HepG2 (cell line): ENCODE measurements around the gene CGNL1. TPM values are rescaled to one million over a fixed set of nuclear protein-coding genes. Genes with fewer than 3 reads are reported as not detected.
A peak's percentile ranks its signal among the peaks of the same experiment; 100 is the strongest.

Source experiments
- ATAC-seq: fragments of 200-7000 bp; cut with Tn5 transposase; 3 replicates; pipeline ENCODE4 v1.9.1; 2020; ENCODE audit warnings: mild to moderate bottlenecking, moderate library complexity
- BruUV-seq: library from RNA; stranded (reverse); fragments of 400-500 nt; replicated peaks from 2 replicates; lab custom pipeline; 2021; lab: Mats Ljungman, UMichigan
- CTCF ChIA-PET: fragments of 300-600 bp; formaldehyde crosslinking; extraction: SDS; loops from one replicate; lab custom pipeline; 2021; ENCODE audit warnings: low total read pairs, inconsistent platforms, low intra/inter-chr PET ratio; lab: Yijun Ruan, JAX
- POLR2A ChIA-PET: fragments of 350-600 bp; sonication (Branson Sonifier 250); formaldehyde crosslinking; loops from one replicate; lab custom pipeline; 2020; ENCODE audit warnings: antibody characterized with exemption, inconsistent platforms; lab: Yijun Ruan, JAX
- DNase-seq: peaks from one replicate; pipeline ENCODE4 v3.0.0-alpha.2; 2015; ENCODE audit warnings: low spot score
- FAIRE-seq: peaks from 3 replicates; lab custom pipeline; 2011; peaks lifted over from hg19 to GRCh38; lab: Jason Lieb, UNC
- H2AFZ ChIP-seq: one replicate; pipeline ENCODE4 v1.6.1; 2011; ENCODE audit warnings: low read length, inconsistent platforms
- H3K27ac ChIP-seq: fragments of 300-600 bp; 3 replicates; pipeline ENCODE4 v1.8.0; 2011; ENCODE audit warnings: mixed run types, mild to moderate bottlenecking, mixed read lengths, low read length, inconsistent platforms; ENCODE audit not compliant: insufficient read depth; ENCODE audit errors: extremely low read length
- H3K27me3 ChIP-seq, 2 experiments: fragments of 200-600 bp in 1 of 2; 2 replicates in 1 of 2; 3 replicates in 1 of 2; pipeline versions ENCODE4 v1.6.0 to v1.8.0; 2011; ENCODE audit warnings: low read length in 2 of 2, mild to moderate bottlenecking in 2 of 2, moderate library complexity in 2 of 2, inconsistent platforms in 1 of 2; ENCODE audit not compliant: insufficient read depth in 2 of 2, control insufficient read depth in 1 of 2
- H3K36me3 ChIP-seq, 2 experiments: fragments of 200-600 bp in 1 of 2; replicated peaks in 1 of 2; 2 replicates in 1 of 2; 3 replicates in 1 of 2; pipeline versions ENCODE4 v1.5.1 to v1.8.0; 2011; ENCODE audit warnings: low read length in 2 of 2, inconsistent platforms in 1 of 2; ENCODE audit not compliant: insufficient read depth in 2 of 2, control insufficient read depth in 1 of 2
- H3K4me1 ChIP-seq: 2 replicates; pipeline ENCODE4 v1.5.1; 2012; ENCODE audit warnings: low read length, inconsistent platforms; ENCODE audit not compliant: insufficient read depth
- H3K4me2 ChIP-seq: 2 replicates; pipeline ENCODE4 v1.6.0; 2011; ENCODE audit warnings: low read depth, low read length, inconsistent platforms
- H3K4me3 ChIP-seq, 3 experiments: fragments of 200-600 bp in 1 of 3; sonication (generic), shearing (Covaris generic) in 1 of 3; replicated peaks in 1 of 3; 2 replicates each; pipeline ENCODE4 v1.5.1; 2011 to 2016; ENCODE audit warnings: low read length in 3 of 3, inconsistent platforms in 2 of 3, low read depth in 2 of 3, mild to moderate bottlenecking in 2 of 3, control low read depth in 1 of 3, mixed read lengths in 1 of 3; ENCODE audit not compliant: insufficient read depth in 1 of 3
- H3K79me2 ChIP-seq: one replicate; pipeline ENCODE4 v1.6.1; 2011; ENCODE audit warnings: low read length, inconsistent platforms; ENCODE audit not compliant: insufficient read depth
- H3K9ac ChIP-seq: 2 replicates; pipeline ENCODE4 v1.6.0; 2011; ENCODE audit warnings: mild to moderate bottlenecking, low read depth, low read length, inconsistent platforms; ENCODE audit not compliant: insufficient read depth
- H3K9me3 ChIP-seq: 2 replicates; pipeline ENCODE4 v1.5.1; 2012; ENCODE audit warnings: mild to moderate bottlenecking, low read length
- H4K20me1 ChIP-seq: 2 replicates; pipeline ENCODE4 v1.6.0; 2011; ENCODE audit warnings: inconsistent platforms, mild to moderate bottlenecking, low read length, moderate library complexity; ENCODE audit not compliant: insufficient read depth
- FOSL2 ChIP-seq: sonication (generic); formaldehyde crosslinking; IDR thresholded peaks from 2 replicates; pipeline ENCODE4 v1.4.0; 2020; ENCODE audit warnings: missing genetic modification reagents
- MAFF ChIP-seq: IDR thresholded peaks from 2 replicates; pipeline ENCODE4 v1.6.1; 2011; ENCODE audit warnings: low read depth, low read length, improper control_type of control experiment
- MAFK ChIP-seq, 2 experiments: IDR thresholded peaks in 1 of 2; conservative IDR thresholded peaks in 1 of 2; 2 replicates each; pipeline ENCODE4 v1.6.1; 2011; ENCODE audit warnings: improper control_type of control experiment in 2 of 2, low read length in 2 of 2
- NFE2 ChIP-seq: sonication (generic); formaldehyde crosslinking; IDR thresholded peaks from 2 replicates; pipeline ENCODE4 v1.4.0; 2020; ENCODE audit warnings: missing genetic modification reagents
- NFE2L2 ChIP-seq: fragments of 150-350 bp; IDR thresholded peaks from 2 replicates; pipeline ENCODE4 v1.6.1; 2014; ENCODE audit warnings: low read length
- SCMH1 ChIP-seq: sonication (generic); formaldehyde crosslinking; IDR thresholded peaks from 2 replicates; pipeline ENCODE4 v1.9.0; 2021; ENCODE audit warnings: missing genetic modification reagents, mild to moderate bottlenecking, borderline replicate concordance
- TP53 ChIP-seq: sonication (generic); formaldehyde crosslinking; conservative IDR thresholded peaks from 2 replicates; pipeline ENCODE4 v1.4.0; 2020; ENCODE audit warnings: missing genetic modification reagents
- WGBS: methylation state at CpG from one replicate; pipeline ENCODE4 v1.1.6; 2017; ENCODE audit warnings: low lambda C conversion rate; 5-methylcytosine and 5-hydroxymethylcytosine counted together
- in situ Hi-C: cut with HindIII; loops from 2 replicates; pipeline ENCODE4 v1.10.0; 2017; ENCODE audit warnings: low pct_unique_long_range_greater_than_20kb; ENCODE audit not compliant: extremely low pct_ligation_motif_present
- intact Hi-C: fragments of 100-400 bp; cut with micrococcal nuclease; formaldehyde crosslinking; loops from one replicate; pipeline ENCODE4 v1.10.0; 2022; ENCODE audit not compliant: unreplicated experiment
- polyA plus RNA-seq, 8 experiments: library from polyadenylated mRNA; depleted of rRNA in 3 of 8; stranded (reverse) in 7 of 8; unstranded in 1 of 8; fragments of >200 nt; fragmentation: Illumina TruSeq in 4 of 8; extraction: Trizol in 4 of 8; gene quantifications; 2 replicates each; pipeline versions ENCODE4 v1.2.1 to v1.2.3, GENCODE V29; 2011 to 2016; ENCODE audit warnings: low read depth in 4 of 8, missing spikeins in 1 of 8, mixed read lengths in 1 of 8; ENCODE audit not compliant: insufficient read depth in 1 of 8
- total RNA-seq, 5 experiments: library from RNA; depleted of rRNA; stranded (reverse); fragments of >200 nt; fragmentation: Illumina TruSeq; extraction: Trizol; gene quantifications; 2 replicates each; pipeline ENCODE4 v1.2.3, GENCODE V29; 2016; ENCODE audit warnings: low read depth in 1 of 5
- TF ChIP-seq, protein P1 (sequence below): sonication (generic); formaldehyde crosslinking; IDR thresholded peaks from 2 replicates; pipeline ENCODE4 v1.4.0; 2020; ENCODE audit warnings: missing genetic modification reagents, low read depth, mild to moderate bottlenecking, borderline replicate concordance

Gene CGNL1
- total and polyA plus RNA-seq, 2 of the 13 experiments (the other 11 are each of a cell fraction or from before 2014, with no cell fraction given), result 5.6 to 15.6 TPM

DNA sequence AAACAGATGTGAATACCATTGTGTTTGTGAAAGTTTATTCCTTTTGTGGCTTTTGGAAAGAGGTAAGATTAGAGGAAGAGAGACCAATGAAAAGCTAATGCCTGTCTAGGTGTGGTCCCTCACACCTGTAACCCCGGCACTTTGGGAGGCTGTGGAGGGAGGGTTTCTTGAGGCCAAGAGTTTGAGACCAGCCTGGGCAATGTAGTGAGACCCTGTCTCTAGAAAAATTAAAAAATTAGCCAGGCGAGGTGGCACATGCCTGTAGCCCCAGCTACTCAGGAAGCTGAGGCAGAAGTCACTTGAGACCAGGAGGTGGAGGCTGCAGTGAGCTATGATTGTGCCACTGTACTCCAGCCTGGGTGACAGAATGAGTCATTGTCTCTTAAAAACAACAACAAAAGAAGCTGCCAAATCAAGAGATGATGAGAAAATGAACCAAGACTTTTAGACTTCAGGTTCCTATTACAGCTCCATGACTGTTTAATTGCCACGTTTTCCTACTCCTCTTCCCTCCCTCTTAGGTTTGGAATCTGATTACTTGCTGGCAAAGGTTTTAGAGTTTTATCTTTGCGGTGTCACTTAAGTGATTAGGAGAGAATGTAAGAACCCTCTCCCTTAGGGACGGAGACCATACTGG lies 68.7 kb downstream of the CGNL1 start:
- no peak for ATAC-seq
- Histone ChIP-seq H4K20me1 (no peaks in the 10 kb centered on the region), H3K79me2 (no peaks in the 10 kb centered on the region), H3K27me3 (no peaks in the 10 kb centered on the region), H2AFZ (no peak overlapping the region), H3K9me3 (no peaks in the 10 kb centered on the region), H3K27ac (no peak overlapping the region), H3K4me1 (peaks cover 9% of the 10 kb centered on the region; the same call in 1 of the 2 replicates), H3K4me2 (no peak overlapping the region), H3K4me3 (no peak overlapping the region), H3K9ac (no peak overlapping the region), H3K36me3 (peaks cover 4 to 25% of the 10 kb centered on the region in 2 experiments)
- BruUV-seq, result no TSS peak
- no peak for FAIRE-seq
- 97% methylated on average over 5 of the region's 5 CpGs for WGBS
- intact Hi-C loops, result no loop called here
- in situ Hi-C loops, result no loop called here
- CTCF ChIA-PET, result no interaction called here
- POLR2A ChIA-PET, result no interaction called here
- DNase-seq, result no peak
- peak; percentile 48 for TF ChIP-seq FOSL2 (CRISPR knock-in tag)
- TF ChIP-seq, protein P1, sequence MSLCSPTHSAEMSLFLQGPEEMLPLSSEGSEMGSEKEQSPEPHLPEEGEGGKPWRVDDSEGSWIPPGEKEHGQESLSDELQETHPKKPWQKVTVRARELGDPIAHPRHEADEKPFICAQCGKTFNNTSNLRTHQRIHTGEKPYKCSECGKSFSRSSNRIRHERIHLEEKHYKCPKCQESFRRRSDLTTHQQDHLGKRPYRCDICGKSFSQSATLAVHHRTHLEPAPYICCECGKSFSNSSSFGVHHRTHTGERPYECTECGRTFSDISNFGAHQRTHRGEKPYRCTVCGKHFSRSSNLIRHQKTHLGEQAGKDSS (CRISPR knock-in tag), result no peak

DNA sequence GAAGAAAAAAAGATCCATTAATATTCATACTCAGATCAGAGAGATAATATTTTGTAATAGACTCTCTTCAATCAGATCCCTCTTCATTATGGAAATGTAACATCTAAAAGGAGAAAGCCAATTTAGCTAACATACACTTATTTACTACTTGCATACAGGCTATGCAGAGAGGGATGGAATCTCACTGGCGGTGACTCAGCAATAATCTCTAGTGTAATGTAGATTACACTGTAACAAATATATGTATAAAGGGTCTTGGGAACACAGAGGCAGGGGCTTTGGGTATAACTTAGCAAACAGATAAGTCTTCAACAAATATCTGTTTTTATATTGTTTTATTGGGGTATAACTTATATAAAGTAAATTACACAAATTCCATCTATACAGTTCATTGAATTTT lies 69.6 kb downstream of the CGNL1 start:
- Histone ChIP-seq H4K20me1 (no peaks in the 10 kb centered on the region), H3K4me1 (peaks cover 9% of the 10 kb centered on the region; the same call in 1 of the 2 replicates), H3K9ac (no peak overlapping the region), H3K4me3 (no peak overlapping the region), H3K9me3 (no peaks in the 10 kb centered on the region), H3K79me2 (no peaks in the 10 kb centered on the region), H3K27me3 (no peaks in the 10 kb centered on the region), H3K4me2 (no peak overlapping the region), H2AFZ (no peak overlapping the region), H3K36me3 (peaks cover 4 to 25% of the 10 kb centered on the region in 2 experiments), H3K27ac (no peak overlapping the region)
- ATAC-seq (no peak), FAIRE-seq (no peak), DNase-seq (no peak)
- ChIA-PET POLR2A (no interaction called here), CTCF (no interaction called here)
- 100% methylated on average over 1 of the region's 1 CpG for WGBS
- intact Hi-C loops, result no loop called here
- no TSS peak for BruUV-seq
- peak; percentile 94 for TF ChIP-seq NFE2L2
- no peak for TF ChIP-seq SCMH1
- peak; percentile 67; the same call in 1 of the 2 replicates for TF ChIP-seq MAFF
- TF ChIP-seq TP53 (CRISPR knock-in tag), result no peak
- TF ChIP-seq MAFK (conservative IDR thresholded peaks at IDR 0.05 in 1 of 2, IDR thresholded peaks at IDR 0.05 in 1 of 2; ENCODE audit: low read length in 2 of 2), result peak; percentile 63 to 68; a peak in 3 of 4 replicates
- TF ChIP-seq NFE2 (CRISPR knock-in tag), result peak; percentile 89; the same call in 1 of the 2 replicates
- in situ Hi-C loops, result no loop called here
